Nasal cavity respiratory epithelium epithelial cell of viscerocranial mucosa (primary cell): ENCODE data around the gene PTGER4. TPM values are rescaled to one million over a fixed set of nuclear protein-coding genes. Genes with fewer than 3 reads are reported as not detected.

Experiments used
- total RNA-seq: library from RNA; depleted of rRNA; stranded (reverse); fragments of >200 nt; gene quantifications from 2 replicates; pipeline ENCODE4 v1.2.3, GENCODE V29; 2014

The PTGER4 gene
- 10.3 and 67.3 TPM in 2 replicates for total RNA-seq

GRCh38 chr5:40679913-40680681, at the start of gene PTGER4:
PTGER4 (plus strand) TSS chr5:40679915; CDS start chr5:40680994, 1,079 bp downstream.

Other genes with a start within 250 kb of the PTGER4 start
- gene TTC33, start 76.0 kb downstream of the PTGER4 start, total RNA-seq, result 12.0 and 12.5 TPM in 2 replicates
- gene PRKAA1, start 118.5 kb downstream of the PTGER4 start, total RNA-seq, result 71.1 and 87.8 TPM in 2 replicates
- 767 and 1,800 TPM in 2 replicates for gene RPL37, start 155.3 kb downstream of the PTGER4 start, total RNA-seq
- gene CARD6, start 161.5 kb downstream of the PTGER4 start, total RNA-seq, result 8.5 and 10.7 TPM in 2 replicates
- 0.14 TPM in 1 of 2 replicates, not detected in the other for gene C7, start 229.6 kb downstream of the PTGER4 start, total RNA-seq